GM12878 (cell line): Measurements from ENCODE around the gene RAB11A.

Experiments used
- PAX8 ChIP-seq: fragments of 450-650 bp; IDR thresholded peaks from 2 replicates; pipeline ENCODE4 v1.6.1; 2017; ENCODE audit warnings: mild to moderate bottlenecking, moderate library complexity
- POLR2A ChIP-seq: IDR thresholded peaks from 2 replicates; pipeline ENCODE4 v1.6.1; 2011; ENCODE audit warnings: low read depth, mild to moderate bottlenecking, low read length
- POLR2AphosphoS5 ChIP-seq: IDR thresholded peaks from 2 replicates; pipeline ENCODE4 v1.6.1; 2011; ENCODE audit warnings: mild to moderate bottlenecking, low read length, inconsistent platforms
- PRDM15 ChIP-seq: fragments of 450-650 bp; formaldehyde crosslinking; IDR thresholded peaks from 2 replicates; pipeline ENCODE4 v1.4.0; 2020; ENCODE audit warnings: mild to moderate bottlenecking, moderate library complexity
- SMAD1 ChIP-seq: fragments of 450-650 bp; IDR thresholded peaks from 2 replicates; pipeline ENCODE4 v1.6.1; 2018; ENCODE audit warnings: mild to moderate bottlenecking, low read depth; ENCODE audit not compliant: partially characterized antibody
- SUPT20H ChIP-seq: IDR thresholded peaks from 2 replicates; pipeline ENCODE4 v1.6.1; 2011; ENCODE audit warnings: low read depth, mild to moderate bottlenecking, low read length, moderate library complexity, borderline replicate concordance; ENCODE audit not compliant: control insufficient read depth
- YY1 ChIP-seq: IDR thresholded peaks from 2 replicates; pipeline ENCODE4 v1.6.1; 2011; ENCODE audit warnings: low read depth, mild to moderate bottlenecking, low read length
- TF ChIP-seq, protein P1 (sequence below), 3 experiments: IDR thresholded peaks in 2 of 3; conservative IDR thresholded peaks in 1 of 3; 2 replicates each; pipeline ENCODE4 v1.5.1; 2011; ENCODE audit warnings: low read depth in 3 of 3, low read length in 3 of 3, mild to moderate bottlenecking in 3 of 3, control low read depth in 2 of 3, moderate library complexity in 2 of 3, inconsistent platforms in 1 of 3, mixed read lengths in 1 of 3; ENCODE audit not compliant: control insufficient read depth in 2 of 3, insufficient read depth in 1 of 3; ENCODE audit errors: extremely low read depth in 1 of 3

DNA sequence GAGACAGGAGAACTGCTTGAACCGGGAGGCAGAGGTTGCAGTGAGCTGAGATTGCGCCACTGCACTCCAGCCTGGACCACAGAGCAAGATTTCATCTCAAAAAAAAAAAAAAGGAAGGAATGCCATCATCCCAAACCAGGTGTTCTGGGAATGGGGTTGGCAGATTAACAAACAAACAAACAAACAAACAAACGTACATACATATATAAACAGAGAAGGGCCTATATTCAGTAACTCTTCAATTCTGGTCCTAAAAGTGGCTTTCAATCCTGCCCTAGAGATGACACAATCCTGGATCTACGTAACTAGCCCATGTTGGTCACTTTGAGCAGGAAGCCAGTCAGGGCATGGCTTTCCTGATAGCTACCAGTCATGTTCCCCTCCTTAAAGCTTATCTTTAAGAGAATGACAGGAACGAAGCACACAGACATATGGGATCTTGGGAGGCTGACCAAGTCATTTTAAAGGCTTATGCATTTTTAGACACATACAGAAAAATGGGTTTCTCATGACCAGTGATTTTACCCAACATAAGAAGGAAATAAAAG, 29.9 kb upstream of the RAB11A start:
- no peak for TF ChIP-seq PRDM15 (CRISPR knock-in tag)
- no peak for TF ChIP-seq YY1
- no peak for TF ChIP-seq POLR2AphosphoS5
- TF ChIP-seq SUPT20H = no peak
- TF ChIP-seq POLR2A = no peak
- TF ChIP-seq PAX8 = no peak
- TF ChIP-seq, protein P1, sequence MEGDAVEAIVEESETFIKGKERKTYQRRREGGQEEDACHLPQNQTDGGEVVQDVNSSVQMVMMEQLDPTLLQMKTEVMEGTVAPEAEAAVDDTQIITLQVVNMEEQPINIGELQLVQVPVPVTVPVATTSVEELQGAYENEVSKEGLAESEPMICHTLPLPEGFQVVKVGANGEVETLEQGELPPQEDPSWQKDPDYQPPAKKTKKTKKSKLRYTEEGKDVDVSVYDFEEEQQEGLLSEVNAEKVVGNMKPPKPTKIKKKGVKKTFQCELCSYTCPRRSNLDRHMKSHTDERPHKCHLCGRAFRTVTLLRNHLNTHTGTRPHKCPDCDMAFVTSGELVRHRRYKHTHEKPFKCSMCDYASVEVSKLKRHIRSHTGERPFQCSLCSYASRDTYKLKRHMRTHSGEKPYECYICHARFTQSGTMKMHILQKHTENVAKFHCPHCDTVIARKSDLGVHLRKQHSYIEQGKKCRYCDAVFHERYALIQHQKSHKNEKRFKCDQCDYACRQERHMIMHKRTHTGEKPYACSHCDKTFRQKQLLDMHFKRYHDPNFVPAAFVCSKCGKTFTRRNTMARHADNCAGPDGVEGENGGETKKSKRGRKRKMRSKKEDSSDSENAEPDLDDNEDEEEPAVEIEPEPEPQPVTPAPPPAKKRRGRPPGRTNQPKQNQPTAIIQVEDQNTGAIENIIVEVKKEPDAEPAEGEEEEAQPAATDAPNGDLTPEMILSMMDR (IDR thresholded peaks at IDR 0.05 in 2 of 3, conservative IDR thresholded peaks at IDR 0.05 in 1 of 3; ENCODE audit: control insufficient read depth in 2 of 3, extremely low read depth in 1 of 3, insufficient read depth in 1 of 3, low read depth in 3 of 3, low read length in 3 of 3) = no peak
- TF ChIP-seq SMAD1 = no peak
